Measurements from ENCODE around the gene RGPD5. TPM values are rescaled to one million over a fixed set of nuclear protein-coding genes. Genes with fewer than 3 reads are reported as not detected.
"Not testable (repeated sequence)": the region's sequence is repeated elsewhere in the genome, so short reads cannot be mapped to it uniquely, and the experiment has no call there.

Gene RGPD5
- total RNA-seq, 1 donor, result 217 TPM

DNA sequence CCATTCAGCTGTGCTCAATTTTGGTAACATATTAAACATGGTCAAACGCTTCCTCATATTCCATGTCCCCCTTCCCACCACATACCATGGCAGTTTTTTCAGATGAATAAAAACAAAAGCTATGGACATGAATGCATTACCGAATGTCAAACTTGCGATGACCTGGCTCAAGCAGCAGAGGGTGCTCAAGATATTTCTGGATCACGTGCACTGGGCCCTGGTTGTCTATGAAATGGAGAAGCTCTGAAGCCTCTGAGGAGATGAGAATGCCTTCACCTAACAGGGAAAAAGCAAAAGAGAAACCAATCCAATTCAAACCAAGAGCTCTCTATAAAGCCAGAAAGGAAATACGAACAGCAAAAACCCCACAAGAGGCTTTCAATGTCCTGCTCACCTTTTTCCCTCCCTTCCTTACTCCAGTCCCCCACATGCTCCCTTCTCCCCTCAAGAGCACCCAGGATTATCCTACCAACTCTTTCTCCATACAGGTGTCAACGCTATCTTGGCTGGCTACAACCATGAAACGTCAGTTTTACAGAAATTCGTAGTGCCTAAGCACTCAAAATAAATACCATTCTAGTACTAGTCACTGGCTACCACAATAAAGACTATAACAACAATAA, 77.1 kb downstream of the RGPD5 start:
- not testable (repeated sequence) for H3K4me3 ChIP-seq (ENCODE audit: low read length); H3K27me3 ChIP-seq (ENCODE audit: insufficient read depth, low read length); H3K4me1 ChIP-seq (ENCODE audit: insufficient read depth, low read length); H3K9me3 ChIP-seq (ENCODE audit: low read depth, low read length)

DNA sequence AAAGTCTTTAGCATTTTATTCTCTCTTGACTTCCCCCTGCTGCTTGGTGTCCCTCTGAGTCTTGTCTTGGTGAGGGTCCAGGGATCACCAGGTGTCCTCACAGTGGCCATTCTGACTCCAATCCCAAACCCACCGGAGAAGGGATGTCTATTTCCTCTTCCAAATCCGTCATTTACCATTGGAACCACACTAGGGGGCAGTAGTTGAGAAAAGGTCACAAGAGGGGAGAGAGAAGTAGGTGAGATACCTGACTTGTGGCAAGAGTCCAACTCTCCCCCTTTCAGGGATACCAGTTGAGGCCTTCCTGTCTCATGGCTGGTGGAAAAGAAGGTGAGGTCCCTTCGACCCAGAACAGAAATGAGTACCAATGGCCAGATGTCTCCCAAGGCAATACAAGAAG, 82.5 kb downstream of the RGPD5 start:
- H3K4me3 ChIP-seq (ENCODE audit: low read length); H3K27me3 ChIP-seq (ENCODE audit: insufficient read depth, low read length); H3K9me3 ChIP-seq (ENCODE audit: low read depth, low read length); H3K4me1 ChIP-seq (ENCODE audit: insufficient read depth, low read length): not testable (repeated sequence)

DNA sequence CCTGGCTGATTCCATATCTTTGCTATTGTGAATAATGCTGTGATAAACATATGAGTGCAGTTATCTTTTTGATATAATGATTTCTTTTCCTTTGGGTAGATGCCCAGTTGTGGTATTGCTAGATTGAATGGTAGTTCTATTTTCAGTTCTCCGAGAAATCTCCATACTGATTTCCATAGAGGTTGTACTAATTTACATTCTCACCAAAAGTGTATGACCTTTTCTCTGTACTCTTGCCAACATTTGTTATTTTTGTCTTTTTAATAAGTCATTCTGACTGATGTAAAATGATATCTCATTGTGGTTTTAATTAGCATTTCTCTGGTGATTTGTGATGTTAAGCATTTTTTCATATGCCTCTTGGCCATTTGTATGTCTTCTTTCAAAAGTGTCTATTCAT, 88.0 kb downstream of the RGPD5 start:
- not testable (repeated sequence) for H3K9me3 ChIP-seq (ENCODE audit: low read depth, low read length); H3K4me3 ChIP-seq (ENCODE audit: low read length); H3K27me3 ChIP-seq (ENCODE audit: insufficient read depth, low read length); H3K4me1 ChIP-seq (ENCODE audit: insufficient read depth, low read length)

DNA sequence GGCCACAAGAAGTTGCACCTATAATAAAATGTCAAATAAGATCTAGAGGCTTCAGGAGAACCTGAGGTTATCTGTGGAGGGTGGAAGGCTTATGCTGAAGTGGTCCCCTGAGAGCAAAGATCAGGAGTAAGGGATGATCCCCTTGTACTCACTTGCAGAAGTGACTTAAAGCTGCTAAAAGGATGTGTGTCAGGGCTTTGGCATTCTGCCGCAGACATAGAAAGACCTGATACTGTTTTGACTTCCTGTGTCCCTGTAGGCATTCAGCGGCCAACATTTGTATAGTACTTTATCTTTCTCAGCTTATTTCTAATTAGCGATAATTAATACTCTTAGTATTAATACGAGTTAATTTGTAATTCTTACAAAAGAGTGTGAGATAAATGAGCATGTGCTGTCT, 94.3 kb downstream of the RGPD5 start:
- H3K4me3 ChIP-seq (ENCODE audit: low read length); H3K27me3 ChIP-seq (ENCODE audit: insufficient read depth, low read length); H3K4me1 ChIP-seq (ENCODE audit: insufficient read depth, low read length); H3K9me3 ChIP-seq (ENCODE audit: low read depth, low read length): not testable (repeated sequence)

DNA sequence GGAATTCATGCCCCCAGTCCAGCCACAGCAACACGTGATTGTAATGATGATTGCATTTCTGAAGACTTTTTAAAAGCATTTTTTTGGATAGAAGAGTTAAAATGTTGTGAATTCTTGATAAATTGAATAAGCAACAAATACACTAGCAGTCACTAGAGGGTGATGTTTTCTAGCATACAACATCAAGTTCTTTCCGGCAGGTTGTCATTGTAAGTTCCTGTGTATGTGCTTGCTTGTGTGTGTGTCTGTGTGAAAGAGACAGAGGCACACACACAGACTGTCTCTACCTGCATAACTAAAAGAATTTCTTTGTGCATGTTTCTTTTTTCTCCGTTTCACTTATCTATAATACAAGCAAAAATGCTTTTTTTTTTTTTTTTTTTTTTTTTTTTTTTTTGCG, 95.8 kb downstream of the RGPD5 start:
- not testable (repeated sequence) for H3K9me3 ChIP-seq (ENCODE audit: low read depth, low read length); H3K27me3 ChIP-seq (ENCODE audit: insufficient read depth, low read length); H3K4me1 ChIP-seq (ENCODE audit: insufficient read depth, low read length); H3K4me3 ChIP-seq (ENCODE audit: low read length)

DNA sequence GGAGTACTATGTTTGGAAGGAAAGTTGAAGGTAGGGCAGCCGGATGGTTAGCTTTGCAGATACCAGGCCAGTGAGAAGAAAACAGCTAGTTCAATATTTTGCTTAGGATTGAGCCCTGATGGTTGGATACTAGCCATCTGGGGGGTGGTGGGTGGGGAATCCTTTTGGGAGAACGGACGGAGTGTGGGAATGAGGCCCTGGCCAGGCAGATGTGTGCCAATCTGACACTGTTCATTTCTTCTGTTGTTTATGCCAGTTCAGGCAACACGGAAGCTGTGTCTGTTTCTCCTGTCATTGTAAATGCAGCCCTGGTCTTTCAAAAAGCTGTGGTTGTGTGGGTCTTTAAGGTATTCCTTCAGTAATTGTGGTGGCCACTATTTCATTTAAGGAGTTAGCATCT, 96.9 kb downstream of the RGPD5 start:
- H3K4me3 ChIP-seq (ENCODE audit: low read length); H3K4me1 ChIP-seq (ENCODE audit: insufficient read depth, low read length); H3K9me3 ChIP-seq (ENCODE audit: low read depth, low read length); H3K27me3 ChIP-seq (ENCODE audit: insufficient read depth, low read length): not testable (repeated sequence)

DNA sequence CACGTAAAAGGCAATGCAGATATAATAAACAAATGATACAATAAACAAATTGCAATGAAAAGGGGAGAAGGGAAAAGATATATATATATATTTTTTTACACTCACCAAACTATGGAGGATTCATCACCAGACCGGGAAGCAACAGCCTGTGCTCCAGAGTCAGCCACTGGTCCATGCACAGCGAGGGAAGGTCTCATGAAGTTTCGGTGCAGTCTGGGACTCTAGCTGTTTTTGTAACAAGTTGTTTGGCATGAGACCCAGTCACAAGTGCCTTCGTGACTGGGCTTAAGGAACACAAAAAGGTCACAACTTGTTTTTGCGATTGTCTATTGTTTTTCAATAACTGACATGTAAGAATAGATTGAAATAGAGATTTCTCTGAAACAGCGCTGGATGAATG, 99.6 kb downstream of the RGPD5 start:
- H3K4me3 ChIP-seq (ENCODE audit: low read length); H3K27me3 ChIP-seq (ENCODE audit: insufficient read depth, low read length); H3K9me3 ChIP-seq (ENCODE audit: low read depth, low read length); H3K4me1 ChIP-seq (ENCODE audit: insufficient read depth, low read length): not testable (repeated sequence)

DNA sequence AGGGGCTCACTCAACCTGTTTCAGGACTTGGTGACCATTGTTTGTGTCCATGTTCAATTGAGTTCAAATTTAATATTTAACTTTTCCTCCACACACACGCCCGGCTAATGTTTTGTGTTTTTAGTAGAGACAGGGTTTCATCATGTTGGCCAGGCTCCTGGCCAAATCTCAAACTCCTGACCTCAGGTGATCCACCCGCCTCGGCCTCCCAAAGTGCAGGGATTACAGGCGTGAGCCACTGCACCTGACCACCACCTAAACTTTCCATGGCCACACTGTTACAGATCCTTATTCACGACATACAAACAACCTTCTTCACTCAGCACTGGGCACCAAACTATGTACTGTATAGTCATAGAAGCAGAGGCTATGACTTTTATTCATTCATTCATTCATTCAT, 100.0 kb downstream of the RGPD5 start:
- not testable (repeated sequence) for H3K9me3 ChIP-seq (ENCODE audit: low read depth, low read length); H3K4me3 ChIP-seq (ENCODE audit: low read length); H3K27me3 ChIP-seq (ENCODE audit: insufficient read depth, low read length); H3K4me1 ChIP-seq (ENCODE audit: insufficient read depth, low read length)

DNA sequence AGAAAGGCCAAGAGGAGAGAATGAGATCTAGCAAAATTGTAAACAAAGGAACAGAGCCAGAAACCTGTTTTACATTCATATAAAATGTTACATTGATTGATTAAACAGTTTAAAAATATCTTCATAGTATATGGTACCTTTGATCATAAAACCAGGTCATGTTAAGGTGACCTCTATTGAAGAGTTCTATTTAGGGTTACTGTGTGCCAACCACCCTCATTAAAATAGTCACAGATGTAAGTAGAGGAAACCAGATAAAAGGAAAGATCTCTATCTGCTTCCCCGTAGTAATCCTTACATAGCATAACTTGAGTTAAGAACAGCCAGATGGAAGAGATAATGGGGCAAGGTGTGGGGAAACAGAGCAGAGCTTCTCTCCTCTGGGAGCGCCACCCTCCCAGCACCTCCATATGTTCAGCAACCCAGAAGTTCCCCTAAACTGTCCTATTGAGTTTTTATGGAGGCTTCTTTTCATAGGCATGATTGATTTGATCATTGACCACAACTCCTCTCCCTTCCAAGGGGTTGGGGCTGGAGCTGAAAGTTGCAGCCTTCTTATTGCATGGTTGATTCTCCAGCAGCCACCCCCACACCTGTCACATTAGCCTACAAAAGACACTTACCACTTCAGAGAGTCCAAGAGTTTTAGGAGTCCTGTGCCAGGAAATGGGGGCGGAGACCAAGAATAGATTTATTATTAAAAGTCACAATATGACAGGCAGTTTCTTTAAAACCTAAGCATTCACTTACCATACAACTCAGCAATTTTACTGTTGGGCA, 101.2 kb downstream of the RGPD5 start:
- not testable (repeated sequence) for H3K4me3 ChIP-seq (ENCODE audit: low read length); H3K27me3 ChIP-seq (ENCODE audit: insufficient read depth, low read length); H3K9me3 ChIP-seq (ENCODE audit: low read depth, low read length); H3K4me1 ChIP-seq (ENCODE audit: insufficient read depth, low read length)

DNA sequence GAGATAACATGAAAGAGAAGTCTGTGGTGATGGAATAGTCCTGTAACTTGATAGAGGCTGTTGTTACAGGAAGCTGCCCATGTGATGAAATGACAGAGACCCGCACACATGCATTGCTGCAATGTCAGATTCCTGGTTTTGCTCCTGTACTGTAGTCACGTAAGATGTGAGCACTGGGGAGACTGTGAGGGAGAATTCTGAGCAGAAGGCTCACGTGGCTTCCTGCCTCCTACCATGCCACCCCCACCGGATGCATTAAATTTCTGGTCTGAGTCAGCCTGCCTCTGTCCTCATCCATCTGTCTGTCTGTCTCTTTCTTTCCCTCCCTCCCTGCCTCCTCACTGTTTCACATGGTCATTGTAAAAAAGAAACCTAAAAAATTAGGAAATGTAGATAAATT, 102.1 kb downstream of the RGPD5 start:
- not testable (repeated sequence) for H3K4me1 ChIP-seq (ENCODE audit: insufficient read depth, low read length); H3K27me3 ChIP-seq (ENCODE audit: insufficient read depth, low read length); H3K9me3 ChIP-seq (ENCODE audit: low read depth, low read length); H3K4me3 ChIP-seq (ENCODE audit: low read length)

DNA sequence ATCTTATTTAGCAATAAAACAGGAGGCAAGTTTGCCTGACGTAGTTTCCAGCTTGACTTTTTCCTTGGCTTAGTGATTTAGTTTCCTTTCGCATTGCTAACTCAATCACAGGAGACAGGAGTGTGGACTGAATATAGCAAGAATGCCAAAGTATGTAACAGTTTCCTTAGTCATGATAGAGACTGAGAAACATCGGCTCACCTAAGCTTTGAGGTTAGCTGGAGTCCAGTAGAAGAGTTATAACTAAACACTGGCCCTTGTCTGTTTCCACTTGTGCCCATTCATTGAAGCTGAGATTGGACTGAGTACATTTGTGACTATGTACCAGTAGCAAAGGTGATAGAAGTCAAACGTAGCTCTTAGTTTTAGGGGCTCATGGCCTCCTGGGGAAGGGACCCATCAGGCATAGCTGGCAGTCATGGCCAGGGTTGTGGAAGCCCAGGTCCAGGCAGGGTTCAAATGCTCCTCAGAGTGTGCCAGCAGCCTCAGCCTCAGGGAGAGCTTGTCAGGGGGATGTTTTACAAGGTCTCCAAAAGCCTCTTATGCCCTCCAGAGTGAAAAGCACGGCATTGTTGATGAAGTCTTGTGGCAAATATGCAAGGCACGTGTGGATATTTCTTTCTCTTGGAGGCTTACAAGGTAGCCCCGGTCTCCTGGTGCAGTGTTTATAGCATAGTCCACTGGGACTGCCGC, 103.8 kb downstream of the RGPD5 start:
- not testable (repeated sequence) for H3K27me3 ChIP-seq (ENCODE audit: insufficient read depth, low read length); H3K4me1 ChIP-seq (ENCODE audit: insufficient read depth, low read length); H3K9me3 ChIP-seq (ENCODE audit: low read depth, low read length); H3K4me3 ChIP-seq (ENCODE audit: low read length)

DNA sequence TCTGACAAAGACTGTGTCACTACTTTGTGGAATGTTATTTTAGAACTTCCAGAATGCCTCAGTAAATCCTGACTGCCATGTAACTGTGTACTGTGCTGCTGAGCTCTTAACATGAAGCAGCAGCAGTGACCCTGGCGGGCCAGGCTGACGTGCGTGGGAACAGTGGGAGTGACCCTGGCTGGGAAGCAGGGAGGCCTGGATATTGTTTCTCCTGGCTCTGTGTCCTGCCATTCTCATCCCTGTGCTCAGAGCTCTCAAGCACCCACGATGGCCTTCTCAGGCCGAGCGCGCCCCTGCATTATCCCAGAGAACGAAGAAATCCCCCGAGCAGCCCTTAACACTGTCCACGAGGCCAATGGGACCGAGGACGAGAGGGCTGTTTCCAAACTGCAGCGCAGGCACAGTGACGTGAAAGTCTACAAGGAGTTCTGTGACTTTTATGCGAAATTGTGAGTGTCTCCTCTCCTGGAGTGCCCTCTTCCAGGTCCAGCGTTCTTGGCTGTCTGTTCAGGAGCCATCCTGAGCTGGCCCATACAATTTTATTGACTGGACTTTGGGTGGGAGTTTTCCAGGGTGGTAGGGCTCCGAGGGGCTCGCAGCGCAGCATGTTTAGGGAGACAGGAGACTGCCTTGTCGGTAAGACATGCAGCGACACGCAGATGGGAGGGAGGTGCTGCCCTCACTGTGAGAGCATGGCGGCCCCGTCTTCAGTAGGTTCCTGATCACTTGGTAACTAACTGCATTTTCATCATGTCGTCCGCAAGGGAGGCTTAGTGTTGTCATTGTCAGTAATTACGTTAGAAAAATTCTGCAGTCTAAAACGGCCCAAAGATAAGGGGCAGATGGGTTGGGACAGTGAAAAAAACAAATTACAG, 104.6 kb downstream of the RGPD5 start, which contains the start of gene LIMS3:
LIMS3 (plus strand) TSS at position 227 of the 875 bp plus-strand sequence; CDS start at position 268, 41 bp downstream.
- not testable (repeated sequence) for H3K4me1 ChIP-seq (ENCODE audit: insufficient read depth, low read length); H3K27me3 ChIP-seq (ENCODE audit: insufficient read depth, low read length); H3K9me3 ChIP-seq (ENCODE audit: low read depth, low read length); H3K4me3 ChIP-seq (ENCODE audit: low read length)

DNA sequence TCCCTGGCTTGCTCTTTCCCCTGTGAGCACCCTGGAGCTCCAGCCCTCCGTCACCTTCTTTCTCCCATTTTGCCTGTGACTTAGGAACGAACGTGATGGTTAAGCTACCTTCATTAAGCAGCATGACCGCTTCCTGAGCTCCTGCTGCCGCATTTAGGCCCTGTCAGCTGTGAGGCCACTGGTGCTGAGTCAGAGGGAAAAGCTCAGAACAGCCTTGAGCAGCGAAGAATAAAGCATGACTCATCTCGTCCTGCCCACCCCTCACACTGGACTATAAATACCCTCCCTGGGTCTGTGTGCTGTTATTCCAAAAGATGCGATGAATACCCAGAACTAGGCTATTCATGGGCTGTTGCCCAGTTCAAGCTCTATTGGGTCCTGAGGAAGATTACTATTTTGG, 111.7 kb downstream of the RGPD5 start:
- H3K4me3 ChIP-seq (ENCODE audit: low read length); H3K27me3 ChIP-seq (ENCODE audit: insufficient read depth, low read length); H3K4me1 ChIP-seq (ENCODE audit: insufficient read depth, low read length); H3K9me3 ChIP-seq (ENCODE audit: low read depth, low read length): not testable (repeated sequence)
